ENCODE data around the gene GLUL.

- TF ChIP-seq ZNF513 (tag by site-specific recombination; IDR thresholded peaks at IDR 0.05): no peak
- no peak for TF ChIP-seq GLIS1 (tag by site-specific recombination; IDR thresholded peaks at IDR 0.05)
- TF ChIP-seq CTCF (tag by site-specific recombination; IDR thresholded peaks at IDR 0.05): no peak
- no peak for TF ChIP-seq PRDM4 (tag by site-specific recombination; IDR thresholded peaks at IDR 0.05)
- no peak for TF ChIP-seq ZNF677 (tag by site-specific recombination; IDR thresholded peaks at IDR 0.05)
- TF ChIP-seq SETDB1 (IDR thresholded peaks at IDR 0.05; ENCODE audit: insufficient read length, low read length): no peak
- no peak for TF ChIP-seq ZNF157 (tag by site-specific recombination; IDR thresholded peaks at IDR 0.05)
- TF ChIP-seq ZNF211 (tag by site-specific recombination; IDR thresholded peaks at IDR 0.05; ENCODE audit: low read depth): no peak
- no peak for TF ChIP-seq ZNF660 (tag by site-specific recombination; IDR thresholded peaks at IDR 0.05)
- TF ChIP-seq SCRT1 (tag by site-specific recombination; IDR thresholded peaks at IDR 0.05; ENCODE audit: borderline replicate concordance): no peak
- no peak for TF ChIP-seq SP7 (tag by site-specific recombination; IDR thresholded peaks at IDR 0.05)
- TF ChIP-seq ZNF626 (tag by site-specific recombination; IDR thresholded peaks at IDR 0.05): no peak
These were observed 35.1 kb upstream of the GLUL start for GRCh38 chr1:182426442-182427430.

Measured in HEK293 (cell line).